ENCODE measurements around the gene MGAT3.

The MGAT3 gene

DNA sequence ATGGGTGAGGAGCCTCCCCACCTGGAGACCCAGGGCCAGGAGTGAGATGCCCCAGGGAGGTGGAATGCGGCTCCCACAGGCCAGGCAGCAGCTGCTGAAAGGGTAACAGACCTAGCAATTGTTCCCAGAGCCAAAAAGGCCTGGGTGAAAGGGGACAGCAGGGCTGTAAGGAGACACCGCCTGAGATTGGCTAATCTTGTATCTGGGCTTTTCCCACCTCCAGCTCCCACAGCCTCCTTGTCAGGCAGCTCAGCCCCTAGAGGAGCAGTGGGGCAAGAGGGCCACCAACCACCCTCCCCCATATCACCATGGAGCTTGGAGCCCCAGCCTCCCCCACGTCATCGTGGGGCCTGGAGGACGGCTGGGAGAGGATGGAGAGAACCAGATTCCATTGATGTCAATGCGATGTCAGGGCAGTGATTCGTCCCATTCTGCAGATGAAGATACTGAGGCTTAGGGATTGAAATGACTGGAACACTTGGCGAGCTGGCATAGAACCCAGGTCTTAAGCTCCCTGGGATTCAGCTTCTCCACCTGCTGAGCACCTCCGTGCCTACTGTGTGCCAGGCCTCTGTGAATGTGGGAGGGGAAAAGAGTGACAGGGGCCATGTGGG is 2.9 kb upstream of the MGAT3 start:
- no peak for DNase-seq

DNA sequence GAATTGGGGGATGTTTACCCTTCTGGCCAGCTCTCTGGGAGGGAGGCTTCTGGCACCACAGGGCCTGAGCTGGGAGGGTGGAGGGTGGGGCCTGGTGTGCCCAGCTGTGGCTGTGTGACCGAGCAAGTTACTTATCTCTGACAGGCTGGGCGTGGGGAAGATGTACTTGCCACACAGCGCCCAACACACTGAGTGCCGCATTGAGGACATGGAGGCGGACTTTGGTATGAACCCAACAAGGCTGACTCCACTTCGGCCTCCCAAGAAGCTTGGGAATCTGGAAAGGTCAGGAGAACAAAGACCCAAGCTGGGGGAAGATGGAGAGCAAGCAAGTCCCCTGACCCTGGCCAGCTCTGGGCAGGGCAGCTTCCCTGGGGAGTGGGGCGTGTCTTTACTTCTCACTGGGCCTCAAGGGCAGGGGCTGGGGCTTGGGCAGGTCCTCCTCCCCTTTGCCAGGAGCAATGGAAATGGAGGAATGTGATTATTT is 2.4 kb upstream of the MGAT3 start:
- no peak for DNase-seq

- DNase-seq: no peak
These were observed 365 bp downstream of the MGAT3 start for GRCh38 chr22:39457198-39457555.

DNA sequence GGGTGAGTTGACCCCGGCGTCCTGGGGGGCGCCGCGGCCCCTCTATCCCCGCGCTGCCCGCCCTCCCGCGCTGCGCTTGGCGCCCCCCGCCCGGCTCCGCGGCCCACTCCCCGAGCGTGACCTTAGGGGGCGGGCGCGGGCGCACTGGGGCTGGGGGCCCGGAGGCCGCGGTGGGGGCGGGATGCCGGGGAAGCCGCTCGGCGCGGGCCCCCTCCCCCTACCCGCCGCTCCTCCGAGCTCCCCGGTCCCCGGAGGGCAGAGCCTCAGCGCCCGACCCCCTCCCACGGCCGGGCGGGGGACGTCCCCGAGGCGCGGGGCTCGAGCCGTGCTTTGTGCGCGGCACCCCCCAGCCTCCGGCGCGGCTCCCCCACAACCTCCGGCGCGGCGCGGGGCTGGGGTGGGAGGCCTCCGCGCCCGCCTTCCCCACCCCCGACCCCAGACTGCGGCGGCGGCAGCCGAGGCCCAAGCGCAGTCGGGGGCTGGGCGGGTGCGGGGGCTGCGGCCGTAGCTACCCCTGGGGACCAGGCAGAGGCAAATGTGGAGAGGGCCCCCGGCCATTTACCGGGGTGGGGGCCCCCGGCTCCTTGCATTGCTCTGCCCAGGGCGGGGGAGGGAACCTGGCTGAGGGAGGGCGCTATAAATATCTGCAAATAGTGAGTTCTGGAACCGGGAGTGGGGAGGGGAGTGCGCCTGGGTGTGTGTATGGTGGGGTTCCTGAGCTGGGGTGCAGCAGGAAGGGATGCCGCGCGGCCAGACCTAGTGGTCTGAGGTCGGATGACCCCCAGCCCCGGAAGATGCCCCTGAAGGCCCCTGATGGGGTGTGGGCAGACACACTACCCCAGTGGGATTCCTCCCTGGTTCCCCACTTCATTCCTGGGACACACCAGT is 988 bp downstream of the MGAT3 start:
- no peak for DNase-seq

- no peak for DNase-seq
These were observed 1.8 kb downstream of the MGAT3 start for GRCh38 chr22:39458444-39459083.

DNA sequence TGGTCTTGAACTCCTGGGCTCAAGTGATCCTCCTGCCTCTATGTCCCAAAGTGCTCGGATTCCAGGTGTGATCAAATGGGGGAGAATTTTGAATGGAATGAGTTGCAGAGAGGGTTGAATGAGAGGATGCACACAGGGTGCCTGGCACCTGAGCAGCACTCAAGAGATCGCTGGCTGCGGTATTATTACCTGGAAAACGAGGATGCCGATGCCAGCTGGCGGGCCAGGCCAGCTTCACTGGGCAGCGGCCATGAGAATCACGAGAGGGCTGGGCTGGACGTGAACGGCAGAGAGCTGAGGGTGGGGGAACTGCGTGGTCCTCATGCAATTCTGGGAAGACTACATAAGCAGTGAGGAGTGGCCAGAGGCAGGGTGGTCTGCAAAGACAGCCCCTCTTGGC is 2.9 kb downstream of the MGAT3 start:
- DNase-seq: no peak

DNA sequence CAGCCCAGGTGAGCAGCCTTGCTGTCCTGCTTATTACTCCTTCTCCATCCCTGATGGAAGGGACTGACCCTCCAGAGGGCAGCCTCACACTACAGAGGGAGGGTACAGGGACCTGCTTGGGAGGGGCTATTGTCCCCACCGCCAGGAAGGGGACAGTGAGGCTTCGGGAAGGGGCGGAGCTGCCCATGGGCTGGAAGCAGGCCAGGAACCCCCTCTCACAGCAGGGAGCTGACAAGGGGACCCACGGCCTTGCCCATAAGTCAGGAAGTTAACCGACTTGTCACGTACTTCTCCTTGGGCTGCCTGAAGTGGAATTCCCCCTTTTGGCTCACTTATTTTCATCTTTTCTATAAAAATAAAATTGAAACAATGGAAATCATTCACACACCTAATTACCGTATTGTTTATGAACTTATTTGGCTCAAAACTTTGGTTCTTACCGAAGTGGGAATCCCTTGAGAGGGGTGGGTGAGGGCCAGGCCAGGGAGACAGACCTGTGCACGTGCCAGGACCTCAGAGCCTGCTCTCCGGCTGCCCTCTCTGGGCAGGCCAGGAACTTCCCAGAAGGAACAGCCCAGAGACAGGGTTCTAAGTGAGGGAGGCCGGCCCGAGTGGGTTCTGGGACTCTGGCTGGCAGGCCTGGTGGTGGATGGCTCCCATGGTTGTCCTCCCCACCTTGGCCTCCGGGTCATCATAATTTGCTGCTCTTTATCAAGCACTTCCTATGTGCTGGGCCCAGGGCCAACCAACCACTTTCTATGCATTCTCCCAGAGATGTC is 5.8 kb downstream of the MGAT3 start:
- no peak for DNase-seq

- no peak for DNase-seq
These were observed 6.5 kb downstream of the MGAT3 start for GRCh38 chr22:39463277-39463676.

GRCh38 chr22:39463931-39464390 is 7.1 kb downstream of the MGAT3 start:
- DNase-seq: no peak

GRCh38 chr22:39466228-39467006 is 9.6 kb downstream of the MGAT3 start:
- no peak for DNase-seq

- DNase-seq: no peak
These were observed 10.6 kb downstream of the MGAT3 start for GRCh38 chr22:39467390-39467895.

GRCh38 chr22:39468487-39469325 is 11.9 kb downstream of the MGAT3 start:
- no peak for DNase-seq

DNA sequence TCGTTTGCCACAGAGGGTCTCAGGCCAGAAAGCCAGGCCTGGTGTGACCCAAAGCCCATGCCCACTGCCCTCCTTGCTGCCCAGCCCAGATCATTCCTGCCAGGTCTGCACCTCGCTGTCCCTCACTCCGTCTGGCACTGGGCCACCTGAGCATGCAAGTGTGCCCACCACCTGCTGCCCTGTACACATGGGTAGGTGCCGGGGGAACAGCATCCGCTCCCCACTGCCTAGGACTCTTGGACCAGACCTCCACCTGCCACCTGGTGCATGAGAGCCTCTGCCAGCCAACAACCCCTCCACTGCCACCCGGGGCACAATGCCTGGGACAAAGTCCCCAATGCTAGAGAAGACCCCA is 12.5 kb downstream of the MGAT3 start:
- DNase-seq: peak in 1 of 2 experiments; percentile 44

DNA sequence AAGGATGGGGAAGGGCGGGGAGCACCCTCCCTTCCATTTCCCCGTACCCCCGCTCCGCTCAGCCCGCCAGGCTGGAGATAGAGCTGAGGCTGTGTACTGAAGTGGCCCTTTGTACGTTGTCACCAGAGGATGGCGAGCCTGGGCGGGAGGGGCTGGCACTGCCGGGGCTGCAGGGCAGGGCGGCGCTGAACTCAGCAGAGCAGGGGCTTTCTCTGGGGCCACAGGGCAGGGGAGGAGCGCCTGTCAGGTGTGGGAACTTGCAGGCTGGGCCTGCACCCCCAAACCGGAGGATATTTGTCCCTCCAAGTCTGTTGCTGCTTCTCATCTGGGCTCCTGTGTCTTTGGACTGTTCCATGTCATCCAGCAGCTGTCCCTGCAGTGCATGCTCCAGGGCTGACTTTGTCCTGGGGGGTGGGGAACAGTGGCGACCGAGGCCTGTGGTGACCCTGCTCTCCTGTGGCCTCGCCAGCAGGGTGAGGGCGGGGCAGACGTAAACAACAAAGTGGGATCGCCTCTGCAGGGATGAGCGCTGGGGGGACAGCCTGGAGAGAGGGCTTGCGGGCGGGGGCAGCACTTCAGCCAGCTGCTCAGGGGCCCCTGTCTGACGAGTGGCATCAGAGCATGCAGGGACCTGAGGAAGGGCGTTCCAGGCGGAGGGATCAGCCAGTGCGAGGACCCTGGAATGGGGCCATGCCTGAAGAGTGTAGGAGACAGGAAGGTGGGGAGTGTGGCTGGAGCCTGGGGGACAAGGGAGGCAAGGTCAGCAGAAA is 13.1 kb downstream of the MGAT3 start:
- DNase-seq: peak in 1 of 2 experiments; percentile 31

DNA sequence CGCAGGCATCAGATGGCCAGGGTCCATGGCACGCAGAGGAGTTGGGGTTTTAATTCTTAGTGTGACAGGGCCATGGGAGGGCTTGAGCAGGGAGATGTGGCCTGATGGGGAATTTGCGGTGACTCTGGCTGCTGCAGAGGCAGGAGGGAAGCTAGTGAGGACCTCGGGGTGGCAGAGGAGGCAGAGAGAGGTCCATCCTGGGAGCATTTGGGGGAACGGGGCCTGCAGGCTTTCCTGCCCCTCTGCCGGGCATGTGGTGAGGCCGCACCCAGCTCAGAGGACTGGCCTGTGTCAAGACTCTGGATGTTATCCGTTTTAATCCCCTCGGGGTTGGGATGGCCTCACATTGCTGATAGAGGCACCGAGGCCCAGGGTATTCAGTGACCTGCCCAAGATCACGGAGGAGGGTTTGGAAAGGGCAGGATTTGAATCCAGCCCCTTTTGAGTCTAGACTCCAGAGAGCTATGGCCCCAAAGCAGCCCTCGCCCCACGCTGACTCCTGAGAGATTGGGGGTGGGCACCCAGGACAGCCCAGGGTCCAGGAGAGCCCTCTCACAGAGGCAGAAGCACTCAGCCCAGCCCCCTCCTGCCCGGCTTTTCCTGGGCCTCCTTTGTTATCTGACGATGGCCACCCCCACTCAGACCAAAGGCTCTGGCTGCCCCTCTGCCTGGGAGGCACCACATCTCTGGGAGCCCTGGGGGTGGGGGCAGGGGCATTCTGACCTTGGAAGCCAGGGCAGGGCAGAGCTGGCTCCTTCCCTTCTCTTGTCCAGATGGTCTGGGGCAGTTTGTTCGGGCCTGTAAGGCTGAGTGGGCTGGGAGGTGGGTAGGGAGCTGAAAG is 13.9 kb downstream of the MGAT3 start:
- no peak for DNase-seq

GRCh38 chr22:39471381-39472141 is 14.7 kb downstream of the MGAT3 start:
- DNase-seq: no peak

GRCh38 chr22:39472570-39473556 is 16.1 kb downstream of the MGAT3 start:
- DNase-seq: no peak

Data from SHP77 (cell line).